Retina (tissue), 1 donor: ENCODE data around the gene GJD2.

Experiments
- DNase-seq: peaks from one replicate; pipeline ENCODE4 v3.0.0-alpha.2; 2016

The GJD2 gene

GRCh38 chr15:34754674-34755418 is at the start of gene GJD2:
TSS of gene GJD2 (minus strand) at chr15:34754998. CDS start at chr15:34754488, 510 bp downstream.
- peak; percentile 78 for DNase-seq

- no peak for DNase-seq
Observed at GRCh38 chr15:34804113-34804512, 49.3 kb upstream of the GJD2 start.

GRCh38 chr15:34802803-34803750 is 48.3 kb upstream of the GJD2 start:
- DNase-seq, result no peak

DNA sequence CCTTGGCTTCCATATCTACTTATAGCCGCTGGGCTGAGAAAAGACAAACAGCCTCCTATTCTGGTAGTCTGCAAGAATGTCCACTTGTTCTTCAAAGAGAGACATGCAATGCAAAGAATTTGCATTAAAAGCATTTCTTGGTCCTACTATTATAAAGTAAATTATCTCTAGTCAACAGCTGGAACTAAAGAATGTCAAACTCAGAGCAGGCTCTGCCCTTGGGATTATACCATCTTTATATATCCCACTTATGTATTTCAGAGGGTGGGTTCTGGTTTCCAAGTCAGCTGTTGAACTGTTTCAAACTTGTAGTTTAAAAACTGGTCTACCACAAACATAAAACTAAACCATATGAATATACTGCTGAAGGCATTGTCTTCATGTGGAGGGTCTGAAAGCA is 47.6 kb upstream of the GJD2 start:
- no peak for DNase-seq

DNA sequence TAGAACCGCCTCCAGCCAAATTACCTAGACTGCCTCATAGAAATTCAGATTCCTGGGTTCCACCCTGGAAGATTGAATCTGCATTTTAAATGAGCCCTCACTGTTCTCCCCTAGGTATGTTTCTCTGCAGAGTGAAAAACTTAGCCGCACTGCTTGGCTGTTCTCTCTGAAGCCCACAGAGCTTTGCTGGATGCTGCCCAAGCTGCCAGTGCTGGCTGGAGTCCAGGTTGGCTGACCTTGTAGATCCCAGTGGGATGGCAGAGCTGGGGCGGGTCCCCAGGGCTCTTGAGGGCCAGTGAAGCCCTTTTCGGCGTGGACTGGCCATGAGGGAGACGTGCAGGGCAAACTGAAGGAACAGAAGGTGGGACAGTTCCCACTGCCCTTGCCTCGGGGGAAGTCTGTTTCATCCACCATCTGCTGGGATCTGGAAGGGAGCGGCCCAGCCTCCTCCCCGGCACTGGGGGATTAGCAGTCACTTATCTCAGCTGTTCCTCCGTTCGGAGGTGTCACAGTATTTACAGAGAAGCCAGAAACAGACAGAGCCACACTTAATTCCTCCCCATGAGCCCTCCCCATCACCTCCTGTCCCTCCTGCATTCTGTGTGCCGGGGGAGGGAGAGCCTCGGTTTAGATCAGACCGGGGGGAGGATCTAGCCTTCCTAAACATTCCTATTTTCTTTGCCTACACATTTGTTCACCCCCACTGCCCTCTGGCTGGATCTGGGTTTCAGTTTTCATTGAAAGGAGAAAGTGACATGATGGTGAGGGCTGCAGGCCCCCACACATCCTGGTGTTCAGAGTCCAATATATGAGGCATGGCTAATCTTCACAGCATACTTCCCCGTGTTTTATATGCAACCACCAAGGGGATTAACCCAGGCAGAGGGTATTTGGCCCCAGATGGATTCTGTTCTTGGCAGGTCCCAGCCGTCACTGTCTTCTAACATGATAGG is 44.6 kb upstream of the GJD2 start:
- peak; percentile 76 for DNase-seq

- DNase-seq, result no peak
Observed at GRCh38 chr15:34796847-34797435, 42.1 kb upstream of the GJD2 start.

- DNase-seq, result peak; percentile 67
Observed at GRCh38 chr15:34795267-34796081, 40.7 kb upstream of the GJD2 start, which contains the start of gene ACTC1. TSS of gene ACTC1 (minus strand) at chr15:34795549. CDS start at chr15:34794808, 741 bp downstream.

GRCh38 chr15:34794590-34795206 is 39.9 kb upstream of the GJD2 start:
- no peak for DNase-seq

DNA sequence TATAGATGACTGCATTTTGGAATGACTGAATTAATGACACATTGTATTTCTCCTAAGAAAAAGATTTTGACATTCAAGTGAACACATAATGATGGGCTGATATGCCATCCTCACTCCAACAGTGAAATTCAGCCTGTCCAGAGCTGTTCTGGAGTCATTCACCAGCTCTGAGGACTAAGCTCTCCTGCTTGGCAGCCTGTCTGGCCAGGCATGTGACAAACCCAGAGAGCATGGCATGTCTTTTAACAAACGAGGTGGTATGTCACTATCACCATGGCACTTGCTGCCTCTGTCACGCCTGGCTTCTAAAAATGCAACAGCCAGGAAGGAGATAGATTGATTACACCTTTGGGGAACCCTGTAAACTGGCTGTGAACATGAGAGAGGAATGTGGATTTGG is 39.1 kb upstream of the GJD2 start:
- DNase-seq, result no peak

DNA sequence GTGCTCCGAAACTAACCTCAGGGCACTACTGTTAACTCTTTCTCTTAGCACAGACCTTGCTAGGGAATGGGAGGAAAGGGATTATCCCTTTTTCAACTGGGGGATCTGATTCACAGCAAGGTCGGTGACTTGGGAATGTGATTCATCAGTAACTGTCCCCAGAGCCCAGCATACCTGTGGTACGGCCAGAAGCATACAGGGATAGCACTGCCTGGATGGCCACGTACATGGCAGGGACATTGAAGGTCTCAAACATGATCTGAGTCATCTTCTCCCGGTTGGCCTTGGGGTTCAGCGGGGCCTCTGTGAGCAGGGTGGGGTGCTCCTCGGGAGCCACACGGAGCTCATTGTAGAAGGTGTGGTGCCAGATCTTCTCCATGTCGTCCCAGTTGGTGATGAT is 38.3 kb upstream of the GJD2 start:
- DNase-seq, result no peak

GRCh38 chr15:34791701-34792100 is 36.9 kb upstream of the GJD2 start:
- no peak for DNase-seq

- DNase-seq, result no peak
Observed at GRCh38 chr15:34790121-34790520, 35.3 kb upstream of the GJD2 start.

DNA sequence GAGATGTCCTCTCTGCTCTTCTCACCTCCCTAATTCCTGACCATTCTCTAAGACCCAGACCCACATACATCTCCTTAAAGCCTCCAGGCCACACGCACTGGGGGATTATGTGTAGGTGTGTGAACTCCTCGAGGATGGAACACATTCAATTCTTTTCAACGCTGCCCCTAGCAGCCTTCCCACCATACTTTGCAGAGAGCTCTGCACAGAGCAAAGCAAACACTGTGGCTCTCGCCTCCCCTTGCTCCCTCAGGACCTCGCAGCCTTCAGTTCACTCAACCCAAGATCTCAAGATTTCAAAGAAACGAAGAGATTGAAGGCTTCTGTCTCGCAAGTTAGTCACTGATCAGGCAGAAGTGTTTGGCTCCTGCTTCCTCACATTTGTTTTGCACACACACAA is 34.5 kb upstream of the GJD2 start:
- DNase-seq, result no peak

DNA sequence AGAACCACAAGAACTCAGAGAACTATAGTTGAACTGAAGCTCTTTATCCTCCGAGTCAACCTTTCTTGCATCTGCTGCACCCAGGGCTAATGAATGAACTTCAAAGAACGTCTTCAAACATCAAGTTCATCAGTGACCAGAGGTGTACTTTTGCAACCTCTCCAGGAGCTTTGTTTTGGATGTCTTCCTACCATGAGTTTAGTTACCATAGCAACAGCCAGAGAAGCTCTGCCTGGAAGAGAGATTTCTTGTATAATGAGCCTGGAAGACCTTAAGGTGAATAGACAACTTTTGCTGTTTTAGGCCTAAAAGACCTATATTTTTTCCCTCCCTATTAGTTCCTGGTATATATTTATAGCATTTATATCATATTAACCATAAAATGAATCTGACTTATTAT is 31.4 kb upstream of the GJD2 start:
- DNase-seq, result no peak

DNA sequence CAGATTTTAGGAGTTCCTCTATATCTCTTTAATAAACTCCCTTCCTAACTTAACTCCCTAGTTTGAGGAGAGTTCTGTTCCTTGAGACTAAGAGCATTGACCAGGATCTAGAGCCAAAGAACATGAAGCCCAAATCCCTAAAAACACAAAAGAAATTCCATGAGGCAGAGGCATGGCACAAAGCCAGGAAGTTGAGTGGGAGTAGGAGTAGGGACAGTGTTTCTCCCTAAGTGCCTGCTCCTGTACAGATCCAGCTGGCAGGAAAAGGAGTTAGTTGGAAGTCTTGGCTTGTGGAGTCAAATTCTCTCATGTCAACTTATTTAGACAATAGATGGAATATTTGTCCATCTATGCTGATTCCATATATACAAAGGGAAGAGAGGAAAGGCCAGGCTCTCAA is 29.2 kb upstream of the GJD2 start:
- no peak for DNase-seq

- no peak for DNase-seq
Observed at GRCh38 chr15:34783431-34783830, 28.6 kb upstream of the GJD2 start.

- no peak for DNase-seq
Observed at GRCh38 chr15:34782901-34783300, 28.1 kb upstream of the GJD2 start.

- no peak for DNase-seq
Observed at GRCh38 chr15:34780725-34781124, 25.9 kb upstream of the GJD2 start.

DNA sequence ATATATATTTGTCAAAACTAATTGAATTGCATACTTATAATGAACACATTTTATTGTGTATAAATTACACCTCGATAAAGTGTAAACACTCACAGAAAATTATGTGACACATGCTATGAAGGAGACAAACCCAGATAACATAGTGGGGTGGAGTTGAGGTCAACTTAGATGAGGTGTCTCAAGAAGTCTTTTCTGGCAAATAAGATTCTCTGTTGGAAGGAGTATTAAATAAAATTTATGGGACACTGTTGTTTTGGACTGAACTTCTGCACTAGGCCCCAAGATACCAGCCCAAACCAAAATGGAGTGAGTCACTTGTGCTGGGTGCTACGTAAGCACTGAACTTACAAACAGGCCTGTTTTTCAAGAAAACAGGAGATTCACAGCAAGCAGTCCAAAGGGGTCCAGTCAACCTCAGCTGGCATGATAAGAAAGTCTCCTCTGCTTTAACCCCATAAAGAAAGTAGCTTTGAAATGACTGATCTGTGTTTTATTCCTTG is 21.9 kb upstream of the GJD2 start:
- DNase-seq, result no peak

- no peak for DNase-seq
Observed at GRCh38 chr15:34773917-34774316, 19.1 kb upstream of the GJD2 start.

- no peak for DNase-seq
Observed at GRCh38 chr15:34773013-34773412, 18.2 kb upstream of the GJD2 start.
